HFF-Myc (cell line): ENCODE measurements around the gene VEGFA.

Experiments
- DNase-seq: peaks from one replicate; pipeline ENCODE4 v3.0.0-alpha.2; 2011; ENCODE audit warnings: low read depth; ENCODE audit errors: extremely low read depth
- H3K4me3 ChIP-seq: replicated peaks from 2 replicates; pipeline ENCODE4 v1.5.1; 2011; ENCODE audit warnings: low read depth, mild to moderate bottlenecking, control low read depth, low read length
- CTCF ChIP-seq: IDR thresholded peaks from 2 replicates; pipeline ENCODE4 v1.5.1; 2012; ENCODE audit warnings: mild to moderate bottlenecking, low read depth, low read length, control low read depth; ENCODE audit errors: missing control alignments

VEGFA gene

GRCh38 chr6:43823390-43823789 is 53.4 kb downstream of the VEGFA start:
- TF ChIP-seq CTCF, result no peak
- no peak overlapping the region for H3K4me3 ChIP-seq
- no peak for DNase-seq

GRCh38 chr6:43823879-43824702 is 54.1 kb downstream of the VEGFA start:
- no peak for DNase-seq
- no peak for TF ChIP-seq CTCF
- H3K4me3 ChIP-seq, result no peak overlapping the region

GRCh38 chr6:43824703-43825064 is 54.7 kb downstream of the VEGFA start:
- no peak for DNase-seq
- no peak for TF ChIP-seq CTCF
- H3K4me3 ChIP-seq, result no peak overlapping the region

GRCh38 chr6:43825187-43826115 is 55.4 kb downstream of the VEGFA start:
- DNase-seq, result no peak
- no peak overlapping the region for H3K4me3 ChIP-seq
- TF ChIP-seq CTCF, result no peak

GRCh38 chr6:43826730-43827129 is 56.7 kb downstream of the VEGFA start:
- no peak overlapping the region for H3K4me3 ChIP-seq
- DNase-seq, result no peak
- no peak for TF ChIP-seq CTCF

- no peak for TF ChIP-seq CTCF
- no peak overlapping the region for H3K4me3 ChIP-seq
- no peak for DNase-seq
Observed at GRCh38 chr6:43827898-43828297, 57.9 kb downstream of the VEGFA start.
